SIG-M5 treated with dmso at 0.1 percent for 504 hours (cell line): ENCODE measurements around the gene LDB3.
A peak's percentile ranks its signal among the peaks of the same experiment; 100 is the strongest.

Experiments used
- DNase-seq: peaks from one replicate; lab custom pipeline; 2025; ENCODE audit not compliant: unreplicated experiment; lab: John Stamatoyannopoulos, UW

LDB3 gene

GRCh38 chr10:86757113-86757972 is 89.0 kb downstream of the LDB3 start:
- DNase-seq, result no peak

GRCh38 chr10:86758189-86759072 is 90.1 kb downstream of the LDB3 start:
- no peak for DNase-seq

GRCh38 chr10:86759073-86759672 is 90.9 kb downstream of the LDB3 start:
- peak; percentile 34 for DNase-seq

- no peak for DNase-seq
Measured at GRCh38 chr10:86763404-86763803, 95.1 kb downstream of the LDB3 start.

GRCh38 chr10:86765548-86765947 is 97.2 kb downstream of the LDB3 start:
- no peak for DNase-seq

GRCh38 chr10:86768412-86769062 is 100.2 kb downstream of the LDB3 start:
- DNase-seq, result no peak

- DNase-seq, result no peak
Measured at GRCh38 chr10:86769991-86770390, 101.7 kb downstream of the LDB3 start.

- no peak for DNase-seq
Measured at GRCh38 chr10:86770412-86770960, 102.2 kb downstream of the LDB3 start.

GRCh38 chr10:86773498-86773897 is 105.2 kb downstream of the LDB3 start:
- DNase-seq, result no peak

GRCh38 chr10:86775056-86775869 is 107.0 kb downstream of the LDB3 start:
- no peak for DNase-seq

GRCh38 chr10:86775870-86776180 is 107.5 kb downstream of the LDB3 start:
- DNase-seq, result no peak

GRCh38 chr10:86779220-86780017 is 111.1 kb downstream of the LDB3 start:
- no peak for DNase-seq

GRCh38 chr10:86782701-86783418 is 114.5 kb downstream of the LDB3 start:
- no peak for DNase-seq

- no peak for DNase-seq
Measured at GRCh38 chr10:86785037-86785436, 116.7 kb downstream of the LDB3 start.
